Measurements from ENCODE around the gene RPL27A.

RPL27A gene

DNA sequence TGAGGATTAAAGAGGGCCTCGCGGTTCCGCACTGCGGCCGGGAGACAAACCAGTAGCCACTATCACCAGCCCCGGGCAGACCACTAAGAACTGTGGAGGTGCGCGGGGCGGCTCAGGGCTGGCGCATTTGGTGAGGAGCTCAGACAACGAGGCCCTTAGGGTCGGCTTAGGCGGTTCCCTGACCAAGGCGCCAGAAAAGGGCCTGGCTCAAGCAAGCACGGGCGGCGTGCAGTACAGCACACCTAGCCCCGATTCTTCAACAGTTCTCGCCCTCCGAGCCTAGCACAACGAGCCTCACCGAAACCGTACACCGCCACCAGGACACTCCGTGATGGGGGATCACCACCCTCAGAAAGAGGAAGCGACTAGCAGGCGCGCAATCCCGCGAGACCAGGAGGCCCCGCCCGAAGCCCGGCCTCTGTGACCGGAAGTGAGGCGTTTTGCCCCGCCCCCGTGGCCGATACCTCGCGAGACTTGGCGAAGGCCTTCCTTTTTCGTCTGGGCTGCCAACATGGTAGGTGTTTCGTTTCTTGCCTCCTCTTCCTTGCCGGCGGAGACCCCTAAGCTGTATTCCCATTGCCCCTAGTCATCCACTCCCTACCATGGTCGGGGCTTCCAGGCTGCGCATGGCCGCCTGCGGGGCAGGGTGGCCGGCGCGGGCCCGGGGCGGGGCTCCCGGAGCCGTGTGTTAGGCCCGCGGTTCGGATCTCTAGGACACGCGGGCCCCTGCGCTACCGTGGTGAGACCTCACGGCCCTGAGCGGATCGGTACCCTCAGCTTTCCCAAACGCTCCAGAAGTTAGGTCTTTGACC is at the start of gene RPL27A, which contains the start of gene TRIM66:
TSS of gene RPL27A (plus strand) at position 490 of the 812 bp plus-strand sequence. CDS start at position 512, 22 bp downstream.
TSS of gene TRIM66 (minus strand) at position 363 of the 812 bp plus-strand sequence. CDS start 10,391 bp downstream, outside the sequence.
- in situ Hi-C loops (cut with MboI; ENCODE audit: low sequenced_read_pairs, unreplicated experiment), result no loop called here
- peak; percentile 95 for DNase-seq (ENCODE audit: low spot score)
- TF ChIP-seq, protein P1, sequence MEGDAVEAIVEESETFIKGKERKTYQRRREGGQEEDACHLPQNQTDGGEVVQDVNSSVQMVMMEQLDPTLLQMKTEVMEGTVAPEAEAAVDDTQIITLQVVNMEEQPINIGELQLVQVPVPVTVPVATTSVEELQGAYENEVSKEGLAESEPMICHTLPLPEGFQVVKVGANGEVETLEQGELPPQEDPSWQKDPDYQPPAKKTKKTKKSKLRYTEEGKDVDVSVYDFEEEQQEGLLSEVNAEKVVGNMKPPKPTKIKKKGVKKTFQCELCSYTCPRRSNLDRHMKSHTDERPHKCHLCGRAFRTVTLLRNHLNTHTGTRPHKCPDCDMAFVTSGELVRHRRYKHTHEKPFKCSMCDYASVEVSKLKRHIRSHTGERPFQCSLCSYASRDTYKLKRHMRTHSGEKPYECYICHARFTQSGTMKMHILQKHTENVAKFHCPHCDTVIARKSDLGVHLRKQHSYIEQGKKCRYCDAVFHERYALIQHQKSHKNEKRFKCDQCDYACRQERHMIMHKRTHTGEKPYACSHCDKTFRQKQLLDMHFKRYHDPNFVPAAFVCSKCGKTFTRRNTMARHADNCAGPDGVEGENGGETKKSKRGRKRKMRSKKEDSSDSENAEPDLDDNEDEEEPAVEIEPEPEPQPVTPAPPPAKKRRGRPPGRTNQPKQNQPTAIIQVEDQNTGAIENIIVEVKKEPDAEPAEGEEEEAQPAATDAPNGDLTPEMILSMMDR (IDR thresholded peaks at IDR 0.05; ENCODE audit: borderline replicate concordance, control extremely low read depth, extremely low read depth, insufficient read depth, missing control alignments), result no peak

- in situ Hi-C loops (cut with MboI; ENCODE audit: low sequenced_read_pairs, unreplicated experiment), result no loop called here
- TF ChIP-seq, protein P1 (IDR thresholded peaks at IDR 0.05; ENCODE audit: borderline replicate concordance, control extremely low read depth, extremely low read depth, insufficient read depth, missing control alignments), result no peak
- no peak for DNase-seq (ENCODE audit: low spot score)
Measured at GRCh38 chr11:8634498-8634897, 48.1 kb upstream of the RPL27A start.

DNA sequence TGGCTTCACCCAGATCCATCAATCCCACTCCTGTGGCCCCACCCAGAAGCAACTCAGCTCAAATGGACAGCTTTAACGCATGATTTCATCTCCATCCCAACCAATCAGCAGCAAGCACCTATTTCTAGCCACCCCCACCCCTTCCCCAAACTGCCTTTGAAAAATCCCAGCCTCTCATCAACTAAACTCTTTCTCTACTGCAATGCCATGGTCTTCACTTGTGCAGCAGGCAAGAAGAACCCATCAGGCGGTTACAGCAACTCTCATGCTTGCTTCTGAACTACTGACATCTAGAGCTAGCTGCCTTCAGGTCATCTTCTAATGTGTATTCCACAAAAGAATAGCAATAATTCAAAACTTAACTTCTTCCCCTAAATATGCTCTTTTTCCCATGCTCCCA is 46.5 kb upstream of the RPL27A start:
- TF ChIP-seq, protein P1 (IDR thresholded peaks at IDR 0.05; ENCODE audit: borderline replicate concordance, control extremely low read depth, extremely low read depth, insufficient read depth, missing control alignments), result no peak
- in situ Hi-C loops (cut with MboI; ENCODE audit: low sequenced_read_pairs, unreplicated experiment), result no loop called here
- no peak for DNase-seq (ENCODE audit: low spot score)

- no peak for DNase-seq (ENCODE audit: low spot score)
- TF ChIP-seq, protein P1 (IDR thresholded peaks at IDR 0.05; ENCODE audit: borderline replicate concordance, control extremely low read depth, extremely low read depth, insufficient read depth, missing control alignments), result no peak
- in situ Hi-C loops (cut with MboI; ENCODE audit: low sequenced_read_pairs, unreplicated experiment), result no loop called here
Measured at GRCh38 chr11:8638300-8638699, 44.3 kb upstream of the RPL27A start.

DNA sequence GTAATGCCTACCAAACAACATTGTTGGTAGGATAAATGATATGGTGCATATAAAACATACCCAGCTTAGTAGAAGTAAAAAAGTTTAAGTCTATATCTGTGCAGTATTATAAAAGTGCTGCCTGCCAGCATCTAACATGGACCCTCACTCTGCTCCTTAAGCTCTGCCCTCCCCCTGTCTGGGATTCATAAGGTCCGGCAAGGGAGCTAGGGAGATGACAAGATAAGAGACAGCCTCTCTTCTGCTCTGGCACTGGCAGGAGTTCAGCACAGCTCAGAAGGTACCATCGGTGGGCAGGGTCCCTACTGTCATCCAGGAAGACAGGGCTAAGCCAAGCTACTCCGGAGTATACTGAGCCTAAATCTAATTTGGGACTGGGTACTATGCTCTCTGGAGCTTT is 42.9 kb upstream of the RPL27A start:
- TF ChIP-seq, protein P1 (IDR thresholded peaks at IDR 0.05; ENCODE audit: borderline replicate concordance, control extremely low read depth, extremely low read depth, insufficient read depth, missing control alignments), result no peak
- in situ Hi-C loops (cut with MboI; ENCODE audit: low sequenced_read_pairs, unreplicated experiment), result no loop called here
- DNase-seq (ENCODE audit: low spot score), result no peak

- DNase-seq (ENCODE audit: low spot score), result no peak
- in situ Hi-C loops (cut with MboI; ENCODE audit: low sequenced_read_pairs, unreplicated experiment), result no loop called here
- TF ChIP-seq, protein P1 (IDR thresholded peaks at IDR 0.05; ENCODE audit: borderline replicate concordance, control extremely low read depth, extremely low read depth, insufficient read depth, missing control alignments), result no peak
Measured at GRCh38 chr11:8640267-8640906, 42.2 kb upstream of the RPL27A start.

Measured in GM13976 (cell line).